Raji (cell line): ENCODE measurements around the gene TENT4A.

Experiments
- POLR2A ChIP-seq: IDR thresholded peaks from 2 replicates; pipeline ENCODE4 v1.6.1; 2011; ENCODE audit warnings: low read depth, low read length, control low read depth; ENCODE audit not compliant: insufficient read depth

TENT4A gene

DNA sequence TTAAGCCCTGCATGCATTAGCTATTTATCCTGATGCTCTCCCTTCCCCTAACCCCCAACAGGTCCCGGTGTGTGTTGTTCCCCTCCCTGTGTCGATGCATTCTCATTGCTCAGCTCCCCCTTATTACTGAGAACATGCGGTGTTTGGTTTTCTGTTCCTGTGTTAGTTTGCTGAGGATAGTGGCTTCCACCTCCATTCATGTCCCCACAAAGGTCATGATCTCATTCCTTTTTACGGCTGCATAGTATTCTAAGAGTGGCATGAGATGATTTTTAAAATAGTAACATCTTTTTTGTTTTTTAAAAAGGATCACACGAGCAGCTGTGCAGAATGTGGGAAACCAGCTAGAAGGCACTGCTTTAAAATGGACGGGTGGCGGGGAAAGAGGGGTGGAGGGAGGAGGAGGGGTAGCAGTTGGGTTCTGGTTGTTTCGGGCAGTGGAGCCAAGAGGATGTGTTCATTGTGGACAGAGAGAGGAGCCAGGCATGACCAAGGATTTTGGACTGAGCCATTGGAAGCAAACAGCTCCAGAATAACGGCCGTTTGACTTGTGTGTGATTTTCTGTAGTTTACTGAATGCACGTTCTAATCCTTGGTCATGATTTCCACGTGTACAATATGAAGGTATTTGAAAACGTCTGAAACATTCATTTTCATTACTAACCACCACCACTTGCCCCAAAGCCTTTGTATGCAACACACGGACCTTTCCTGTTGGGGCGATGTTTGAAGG, 1.7 kb upstream of the TENT4A start:
- TF ChIP-seq POLR2A: no peak

GRCh38 chr5:6712142-6712576, 1.1 kb upstream of the TENT4A start:
- no peak; the same call in 1 of the 2 replicates for TF ChIP-seq POLR2A

GRCh38 chr5:6712577-6713273, 507 bp upstream of the TENT4A start:
- peak; percentile 82 for TF ChIP-seq POLR2A

DNA sequence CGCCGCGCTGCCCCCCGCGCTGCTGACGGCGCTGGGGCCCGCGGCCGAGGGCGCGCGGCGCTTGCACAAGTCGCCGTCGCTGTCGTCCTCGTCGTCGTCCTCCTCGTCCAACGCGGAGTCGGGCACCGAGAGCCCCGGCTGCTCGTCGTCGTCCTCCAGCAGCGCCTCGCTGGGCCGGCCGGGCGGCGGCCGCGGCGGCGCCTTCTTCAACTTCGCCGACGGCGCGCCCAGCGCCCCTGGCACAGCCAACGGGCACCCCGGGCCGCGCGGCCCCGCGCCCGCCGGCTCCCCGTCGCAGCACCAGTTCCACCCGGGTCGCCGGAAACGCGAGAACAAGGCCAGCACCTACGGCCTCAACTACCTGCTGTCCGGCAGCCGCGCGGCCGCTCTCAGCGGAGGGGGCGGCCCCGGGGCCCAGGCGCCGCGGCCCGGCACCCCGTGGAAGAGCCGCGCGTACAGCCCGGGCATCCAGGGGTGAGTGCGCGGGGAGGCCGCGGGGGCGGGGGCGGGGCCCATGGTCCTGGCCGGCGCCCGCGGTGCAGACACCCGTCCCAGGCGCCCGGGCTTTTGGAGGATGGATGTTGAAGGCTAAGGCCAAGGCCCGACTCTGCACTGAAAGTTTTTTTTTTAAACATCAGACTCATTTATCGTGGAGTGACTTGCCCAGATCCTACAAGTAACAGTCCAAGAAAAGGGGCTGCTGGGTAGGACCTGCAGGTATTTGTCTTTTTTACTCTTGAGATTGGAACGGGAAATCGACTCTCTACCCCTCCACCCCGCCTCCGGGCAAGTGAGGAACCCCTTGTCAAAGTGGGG, 1.2 kb downstream of the TENT4A start:
- peak; percentile 33; the same call in 1 of the 2 replicates for TF ChIP-seq POLR2A

DNA sequence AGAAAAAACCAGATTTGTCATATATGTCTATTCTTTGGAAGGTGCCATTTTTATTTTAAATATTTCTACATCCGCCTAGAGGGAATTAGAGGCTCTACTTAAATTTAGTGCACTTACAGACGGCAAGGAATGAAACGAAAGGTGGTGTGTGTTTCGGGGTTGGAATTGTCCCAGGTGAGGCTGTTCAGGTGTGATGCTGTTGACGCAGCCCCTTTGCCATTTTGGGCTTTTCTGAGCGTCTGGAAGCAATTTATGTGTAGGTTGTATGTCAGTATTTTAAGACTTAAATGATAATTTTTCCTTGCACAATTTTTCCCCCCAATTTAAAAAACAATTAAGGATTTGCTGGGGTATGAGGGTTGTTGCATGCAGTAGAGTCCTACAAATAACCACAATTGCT, 2.0 kb downstream of the TENT4A start:
- TF ChIP-seq POLR2A: no peak

DNA sequence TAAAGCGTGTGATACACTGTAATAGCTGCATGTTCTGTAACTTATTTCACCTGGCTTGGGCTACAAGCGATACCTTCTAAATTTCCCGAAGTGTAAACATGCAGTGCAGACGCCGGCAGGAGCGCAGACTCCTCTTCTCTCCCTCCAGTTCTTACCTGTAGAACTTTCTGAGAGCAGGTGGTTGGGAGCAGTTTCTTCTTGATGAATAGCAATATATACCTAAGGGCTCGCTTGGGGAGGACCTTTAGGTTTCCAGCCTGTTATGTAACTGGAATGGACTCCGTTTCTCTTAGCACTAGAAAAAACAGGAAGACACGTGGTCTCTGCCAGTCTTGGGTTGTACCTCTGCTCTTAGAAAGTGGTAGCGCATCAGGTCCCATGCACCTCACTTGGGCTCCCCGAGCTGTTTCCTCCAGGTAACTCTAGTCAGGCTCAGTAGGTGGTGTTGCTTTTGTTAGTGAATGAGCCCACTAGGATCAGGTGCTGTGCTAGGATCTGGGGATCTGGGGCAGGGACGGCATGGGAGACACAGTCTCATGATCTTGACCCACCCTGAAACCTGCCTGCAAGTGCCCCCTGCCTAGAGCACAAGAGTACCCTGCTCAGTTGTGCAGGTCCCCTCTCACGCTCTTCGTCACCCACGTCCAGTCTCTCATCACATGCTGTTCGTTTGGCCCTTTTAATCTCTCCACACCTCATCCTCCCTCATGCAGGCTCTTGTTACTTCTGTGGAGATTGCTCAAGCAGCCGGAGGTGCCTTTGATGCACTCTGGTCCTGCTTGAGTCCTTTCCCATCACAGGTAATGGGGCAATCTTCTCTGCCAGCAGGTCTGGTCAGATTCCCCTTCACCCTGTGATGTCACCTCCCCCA, 2.8 kb downstream of the TENT4A start:
- TF ChIP-seq POLR2A: no peak

GRCh38 chr5:6716629-6717149, 3.5 kb downstream of the TENT4A start:
- TF ChIP-seq POLR2A: no peak

GRCh38 chr5:6717247-6717646, 4.0 kb downstream of the TENT4A start:
- TF ChIP-seq POLR2A: no peak

DNA sequence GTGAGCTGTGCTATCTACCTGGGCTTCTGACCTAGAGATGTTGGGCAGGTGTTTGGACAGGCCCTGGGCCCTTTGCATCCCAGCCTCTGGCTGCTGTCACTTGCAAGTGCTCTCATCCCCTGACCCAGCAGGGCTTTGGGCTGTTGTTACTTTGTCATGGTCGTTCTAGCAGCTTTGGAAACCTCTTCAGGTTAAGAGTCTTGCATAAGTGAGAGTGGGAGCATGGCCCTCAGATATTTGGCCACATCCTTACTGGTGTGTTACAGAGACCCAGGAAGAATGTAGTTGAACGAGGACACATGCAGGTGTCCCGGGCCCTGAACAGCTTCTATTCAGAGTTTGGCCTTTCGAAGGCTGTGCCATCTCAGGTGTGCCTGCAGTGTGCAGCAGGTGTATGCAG, 4.5 kb downstream of the TENT4A start:
- no peak for TF ChIP-seq POLR2A

DNA sequence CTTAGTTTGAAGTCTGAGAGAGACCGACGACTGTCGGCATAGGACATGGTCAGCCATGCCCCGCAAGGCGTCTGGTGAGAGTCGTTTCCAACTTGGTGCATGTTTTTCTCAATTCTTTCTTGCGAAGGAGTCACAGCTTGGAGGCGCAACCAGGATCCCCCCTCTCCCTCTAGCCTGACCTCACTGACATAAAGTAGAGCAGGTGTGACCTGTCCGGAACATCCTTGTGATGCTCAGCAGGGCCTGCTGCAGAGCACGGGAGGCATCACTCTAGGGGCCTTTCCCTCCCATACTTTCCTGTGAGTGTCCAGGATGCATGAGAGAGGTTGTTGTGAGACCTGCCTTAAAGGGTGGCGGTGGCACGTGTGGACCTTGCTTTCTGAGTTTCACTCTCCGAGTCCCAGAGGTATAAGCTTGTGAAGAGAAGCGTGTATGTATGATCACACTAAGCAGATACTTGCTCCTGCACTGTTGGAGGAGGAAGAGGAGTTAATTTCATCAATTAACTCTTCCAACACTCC, 5.0 kb downstream of the TENT4A start:
- no peak for TF ChIP-seq POLR2A

GRCh38 chr5:6718718-6719117, 5.5 kb downstream of the TENT4A start:
- no peak for TF ChIP-seq POLR2A

DNA sequence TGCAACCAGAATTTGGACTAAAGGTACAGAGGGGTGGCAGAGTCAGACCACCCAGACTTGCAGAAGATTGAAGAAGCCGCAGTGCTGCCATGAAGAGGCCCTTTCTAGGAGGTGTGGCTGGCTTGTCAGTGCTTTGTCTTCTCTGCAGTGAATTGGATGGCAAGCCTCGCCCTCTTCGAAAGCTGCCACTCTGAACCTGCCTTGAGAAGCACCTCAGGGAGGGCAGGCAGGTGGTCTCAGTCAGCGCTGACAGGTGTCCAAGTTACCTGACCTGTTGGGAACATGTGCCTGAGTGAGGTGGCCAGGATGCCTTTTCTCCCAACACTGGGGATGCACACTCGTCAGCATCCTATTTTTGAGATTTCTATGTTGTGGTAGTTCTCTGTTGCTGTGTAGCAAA, 6.2 kb downstream of the TENT4A start:
- TF ChIP-seq POLR2A: no peak

DNA sequence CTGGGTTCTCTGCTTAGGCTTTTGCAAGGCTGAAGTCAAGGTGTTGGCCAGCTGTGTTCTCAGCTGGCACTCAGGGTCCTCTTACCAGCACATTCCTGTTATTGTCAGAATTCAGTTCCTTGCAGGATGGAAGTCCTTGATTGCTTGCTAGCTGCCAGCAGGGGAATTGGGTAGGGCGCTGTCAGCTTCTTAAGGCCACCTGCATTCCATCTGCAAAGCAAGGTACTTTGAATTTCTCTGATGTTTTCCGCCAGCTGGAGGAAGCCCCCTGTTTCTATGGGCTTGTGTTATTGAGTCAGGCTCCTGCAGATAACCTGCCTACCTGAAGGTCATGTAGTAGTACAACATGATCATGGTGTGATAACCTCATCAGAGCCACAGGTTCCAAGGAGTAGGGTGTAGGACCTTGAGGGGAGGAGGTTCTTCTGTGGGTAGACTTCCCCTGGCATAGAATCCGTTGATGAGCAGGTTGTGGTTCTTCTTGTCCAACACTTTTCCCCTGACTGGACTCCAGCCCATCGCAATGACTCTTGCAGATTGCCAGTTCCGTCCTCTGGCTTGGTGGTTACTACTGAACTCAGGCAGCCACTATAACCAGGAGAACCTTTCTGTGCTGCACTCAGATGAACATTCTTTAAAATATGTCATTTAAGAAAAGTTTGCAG, 6.8 kb downstream of the TENT4A start:
- no peak for TF ChIP-seq POLR2A

GRCh38 chr5:6720561-6720921, 7.3 kb downstream of the TENT4A start:
- no peak for TF ChIP-seq POLR2A
